GM19324 (cell line): ENCODE data around the gene NTN5.

ENCODE experiments used
- ATAC-seq: cut with Tn5 transposase; IDR thresholded peaks from one replicate; pipeline ENCODE4 v1.9.1; 2021; ENCODE audit warnings: mild to moderate bottlenecking, moderate library complexity; ENCODE audit not compliant: unreplicated experiment, low FRiP score

The NTN5 gene

DNA sequence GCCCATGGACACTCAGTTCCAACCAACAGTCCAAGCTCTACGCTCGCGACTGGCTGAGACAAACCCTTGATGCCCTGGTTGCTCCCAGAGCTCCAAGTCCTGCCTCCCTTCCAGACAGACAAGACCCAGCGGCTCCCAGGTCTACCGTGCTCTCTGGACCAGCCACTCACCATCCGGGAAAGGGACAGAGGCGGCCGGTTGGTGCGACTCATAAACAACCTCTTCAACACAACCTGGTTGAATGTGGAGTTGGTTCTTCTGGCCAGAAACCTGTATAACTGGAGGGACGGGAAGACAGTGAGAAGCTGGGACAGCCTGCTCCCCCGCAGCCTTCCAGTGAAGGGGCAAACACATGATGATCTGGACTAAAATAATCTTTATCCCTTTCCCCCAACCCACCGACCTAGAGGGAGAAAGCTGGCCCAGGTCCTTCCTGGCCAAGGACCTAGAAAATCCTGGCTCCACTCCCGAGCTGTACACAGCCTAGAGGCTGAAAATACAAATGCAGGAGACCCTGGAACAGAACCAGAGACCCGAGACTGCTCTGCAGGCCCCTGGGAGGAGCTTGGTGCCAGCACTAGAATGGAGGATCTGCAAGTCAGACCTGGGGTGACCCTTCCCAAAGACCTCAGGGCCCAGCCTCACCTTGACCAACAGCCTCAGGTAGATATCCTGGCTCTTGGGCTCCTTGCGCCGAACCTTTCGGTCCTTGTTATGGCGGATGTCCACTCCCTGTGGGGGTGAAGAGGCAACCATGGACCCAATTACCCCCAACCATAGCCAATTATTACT, 55.5 kb downstream of the NTN5 start:
- ATAC-seq: no peak

DNA sequence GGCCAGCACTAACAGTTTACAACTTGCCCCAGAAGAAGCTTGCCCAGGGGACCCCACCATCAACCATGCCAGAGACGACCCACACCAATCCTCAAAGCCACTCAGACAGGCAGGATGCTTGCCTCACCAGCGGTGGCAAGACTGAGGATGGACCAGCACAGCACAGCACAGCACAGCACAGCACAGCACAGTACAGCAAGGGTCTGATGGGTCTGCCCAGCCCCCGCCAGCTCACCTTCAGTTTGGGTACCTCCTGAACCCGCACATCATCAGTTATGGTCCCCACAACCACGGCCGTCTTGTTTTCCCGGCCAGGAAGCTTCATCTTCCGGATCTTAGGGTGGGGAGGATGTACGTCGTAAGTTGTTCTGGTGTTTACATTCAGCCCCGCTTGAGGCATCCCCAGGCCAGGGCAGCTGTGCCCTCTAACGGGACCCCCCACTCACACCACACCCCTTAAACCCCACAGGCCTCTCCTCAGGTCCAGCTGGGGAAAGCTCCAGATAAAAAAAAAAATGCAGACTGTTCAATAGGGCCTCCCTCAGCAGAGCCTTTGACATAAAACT, 56.2 kb downstream of the NTN5 start:
- ATAC-seq: no peak

DNA sequence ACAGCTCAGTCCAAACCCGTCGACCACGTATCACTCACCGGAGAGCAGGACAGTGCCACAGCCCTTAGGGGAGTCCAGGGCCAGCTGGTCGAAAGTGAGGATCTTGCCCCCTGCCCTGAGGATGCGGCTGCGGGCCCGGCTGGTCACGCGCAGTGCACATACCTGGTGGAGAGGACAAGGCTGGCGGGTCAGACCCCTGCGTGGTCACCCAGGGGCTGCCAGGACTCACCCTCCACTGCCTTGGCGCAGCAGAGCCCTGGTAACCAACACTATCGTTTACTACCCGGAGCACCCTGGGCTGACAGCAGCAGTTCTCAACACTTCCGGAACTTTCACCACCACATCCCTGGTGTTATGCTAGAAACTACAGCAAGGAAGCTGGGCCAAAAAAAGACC, 56.8 kb downstream of the NTN5 start:
- ATAC-seq: no peak

DNA sequence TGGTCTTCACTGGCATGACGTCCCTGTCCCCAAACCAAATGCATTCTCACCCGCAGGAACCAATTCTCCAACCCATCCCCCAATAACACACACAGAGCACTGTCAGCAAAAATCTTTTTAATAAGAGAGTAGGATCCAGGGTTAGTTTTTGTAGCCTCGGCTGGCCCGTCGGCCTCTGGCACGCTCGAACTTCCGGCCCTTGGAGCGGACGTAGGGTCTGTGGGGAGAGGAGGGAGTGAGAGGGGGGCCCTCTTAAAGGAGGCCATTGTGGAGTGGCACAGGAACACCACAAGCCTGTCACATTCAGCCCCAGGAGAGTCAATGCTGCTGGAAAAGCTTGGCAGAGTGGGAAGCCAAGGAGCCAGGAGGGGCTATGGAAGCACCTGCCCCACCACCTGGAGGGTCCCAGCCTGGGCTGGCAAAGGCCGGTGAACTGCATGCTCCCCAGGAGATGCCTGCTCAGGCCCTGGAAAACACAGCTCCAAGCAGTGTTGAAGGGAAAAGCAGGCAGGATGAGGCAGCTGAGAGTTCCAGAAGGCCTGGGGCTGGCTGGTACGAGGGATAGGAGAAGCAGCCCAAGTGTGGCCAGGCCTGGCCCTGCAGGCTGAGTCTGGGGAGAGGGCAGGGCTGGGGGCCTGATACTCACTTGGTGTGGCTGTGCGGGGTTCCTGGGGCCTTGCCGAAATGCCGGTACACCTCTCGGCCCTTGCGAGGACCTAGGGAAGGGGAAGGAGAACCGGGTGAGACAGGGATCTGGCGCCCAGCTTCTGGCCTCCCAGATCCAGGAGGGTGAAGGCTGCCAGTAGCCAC, 57.4 kb downstream of the NTN5 start:
- no peak for ATAC-seq

DNA sequence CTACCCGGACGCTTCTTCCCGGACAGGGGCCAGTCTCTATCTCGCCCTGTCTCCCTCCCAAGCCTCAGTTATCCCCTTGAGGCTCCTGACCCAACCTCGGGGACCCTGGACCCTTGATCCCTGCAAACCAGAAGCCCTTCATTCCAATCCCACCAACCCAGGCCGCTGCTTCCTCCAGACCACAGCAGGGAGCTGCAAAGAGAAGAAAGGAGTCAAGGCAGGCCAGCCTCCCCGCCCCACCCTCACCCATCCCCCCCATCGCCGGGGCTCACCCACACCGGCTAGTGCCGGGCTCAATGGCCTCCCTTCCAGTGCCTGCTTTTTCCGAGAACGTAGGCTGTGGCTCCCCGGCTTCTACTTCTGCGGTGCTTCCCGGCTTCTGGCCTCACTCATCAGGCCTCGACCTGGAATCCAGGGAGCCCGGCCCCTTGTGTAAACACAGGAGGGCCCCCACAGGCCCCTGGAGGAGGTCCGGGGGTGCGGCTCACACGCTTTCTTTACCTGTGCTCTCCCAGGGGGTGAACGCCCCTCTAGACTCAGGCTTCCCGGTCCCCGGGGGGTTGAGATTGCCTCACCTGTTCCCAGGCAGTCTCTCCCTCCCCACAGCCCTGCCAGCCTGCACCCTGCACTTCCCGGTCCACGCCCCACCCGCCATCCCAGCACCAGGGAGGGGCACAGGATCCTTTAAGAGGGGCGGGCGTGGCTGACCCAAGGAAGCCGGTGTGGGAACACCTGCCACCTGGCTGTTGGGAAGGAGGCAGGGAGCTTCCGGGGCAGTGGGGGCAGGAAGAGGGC, 58.2 kb downstream of the NTN5 start, which contains the start of gene FAM83E:
TSS of gene FAM83E (minus strand) at position 641 of the 795 bp plus-strand sequence. CDS start 1,704 bp downstream, outside the sequence.
- ATAC-seq: no peak

DNA sequence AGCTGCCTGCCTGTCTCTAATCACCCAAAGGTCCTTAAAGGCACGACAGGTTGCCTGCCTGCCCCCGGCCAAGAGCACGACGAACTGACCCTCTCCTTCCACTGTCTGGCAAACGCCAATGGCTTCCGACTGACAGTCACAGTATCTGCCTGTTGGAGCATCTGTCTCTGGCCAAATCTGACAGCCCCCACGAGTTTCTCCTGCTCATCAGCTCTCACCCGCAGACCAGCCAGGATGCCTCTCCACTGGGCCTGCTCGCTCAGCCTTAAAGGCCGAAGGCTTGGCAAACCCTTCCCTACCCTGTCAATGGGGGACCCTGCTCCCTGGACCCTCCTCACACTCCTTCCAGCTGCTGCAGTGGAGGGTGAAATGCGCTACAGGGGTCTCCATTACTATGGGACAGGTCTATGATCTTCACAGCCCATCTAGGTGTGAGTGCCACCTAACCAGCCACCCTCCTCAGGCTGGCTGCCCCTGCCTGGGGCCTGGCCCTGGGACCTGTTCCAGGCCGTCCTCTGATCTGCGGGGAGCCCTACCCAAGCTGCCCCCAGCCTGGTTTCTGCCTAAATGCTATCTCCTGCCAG, 58.9 kb downstream of the NTN5 start:
- no peak for ATAC-seq

DNA sequence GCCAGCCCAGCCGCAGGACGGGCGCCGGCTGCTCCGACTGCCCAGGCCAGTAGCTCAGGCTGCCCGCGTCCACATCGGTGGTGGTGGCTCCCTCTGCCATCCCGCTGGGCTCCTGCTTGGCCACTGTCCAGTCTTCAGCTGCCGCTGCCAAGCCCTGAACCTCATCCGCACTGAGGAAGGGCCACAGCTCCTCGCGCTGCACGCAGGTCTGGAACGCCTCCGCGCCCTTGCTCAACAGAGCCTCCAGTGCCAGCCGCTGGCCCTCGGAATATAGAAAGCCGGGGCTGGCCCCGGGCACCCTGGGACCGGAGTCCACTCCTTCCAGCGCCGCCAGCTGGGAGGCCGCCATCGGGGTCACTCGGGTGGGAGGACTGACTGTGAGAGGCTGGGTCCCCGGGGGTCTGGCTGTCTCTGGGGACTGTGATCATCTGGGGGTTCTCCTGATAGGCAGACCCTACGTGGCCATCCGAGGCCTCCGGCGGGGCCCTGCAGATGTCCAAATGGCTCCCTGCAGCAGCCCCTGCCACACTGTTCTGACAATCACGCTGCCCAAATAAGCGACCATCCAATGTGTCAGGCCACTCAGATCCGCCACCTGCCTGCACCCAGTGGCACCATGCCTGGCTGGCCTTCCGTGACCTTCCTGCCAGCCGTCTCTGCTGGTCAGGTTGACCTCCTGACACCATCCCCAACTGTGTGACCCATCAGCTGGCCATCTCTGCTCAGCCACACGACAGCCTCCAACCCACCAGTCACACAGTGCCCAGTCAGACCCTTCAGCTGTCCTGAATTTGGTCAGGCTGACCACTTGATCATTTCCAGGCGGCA, 59.6 kb downstream of the NTN5 start:
- ATAC-seq: no peak

DNA sequence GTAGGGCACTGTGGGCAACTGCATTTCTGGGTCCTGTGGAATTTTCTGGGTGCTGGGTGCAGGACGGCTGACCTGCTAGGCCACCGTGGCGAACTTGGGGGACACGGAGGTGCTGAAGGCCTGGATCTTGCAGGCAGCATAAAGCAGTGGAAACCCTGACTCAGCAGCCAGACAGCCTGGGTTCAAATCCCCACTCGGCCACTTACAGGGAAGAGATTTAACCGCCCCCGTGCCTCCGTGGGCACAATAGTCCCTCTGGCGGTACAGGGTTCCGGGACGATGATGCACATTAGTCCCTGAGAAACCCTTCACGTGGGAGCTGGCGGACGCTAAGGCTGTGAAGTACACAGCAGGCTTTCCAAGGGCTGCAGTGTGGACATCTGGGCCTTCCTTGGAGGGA, 60.9 kb downstream of the NTN5 start:
- ATAC-seq: no peak
